Suprapubic skin (tissue), 4 donors: ENCODE results near the gene CNTN6. TPM values are rescaled to one million over a fixed set of nuclear protein-coding genes. Genes with fewer than 3 reads are reported as not detected.

Experiments
- DNase-seq, 2 donors: peaks; one replicate each; pipeline ENCODE4 v3.0.0-alpha.2; 2019; ENCODE audit warnings: low spot score in 2 of 2
- H3K27ac ChIP-seq: fragments of 200-600 bp; sonication (generic); one replicate; pipeline ENCODE4 v1.5.1; 2019
- H3K27me3 ChIP-seq: fragments of 200-600 bp; sonication (generic); one replicate; pipeline ENCODE4 v1.5.1; 2019
- H3K36me3 ChIP-seq: fragments of 200-600 bp; sonication (generic); one replicate; pipeline ENCODE4 v1.5.1; 2019
- H3K4me1 ChIP-seq: fragments of 200-600 bp; sonication (generic); one replicate; pipeline ENCODE4 v1.5.1; 2019
- H3K4me3 ChIP-seq: fragments of 200-600 bp; sonication (generic); one replicate; pipeline ENCODE4 v1.5.1; 2019; ENCODE audit warnings: mild to moderate bottlenecking
- H3K9me3 ChIP-seq: fragments of 200-600 bp; sonication (generic); one replicate; pipeline ENCODE4 v1.5.1; 2019
- EP300 ChIP-seq: sonication (generic); formaldehyde crosslinking; IDR thresholded peaks from one replicate; pipeline ENCODE4 v1.6.1; 2017; ENCODE audit warnings: antibody characterized with exemption
- POLR2A ChIP-seq, 2 donors: fragments of 450-650 bp; IDR thresholded peaks; one replicate each; pipeline ENCODE4 v1.6.1; 2017; ENCODE audit warnings: antibody characterized with exemption in 2 of 2, mild to moderate bottlenecking in 2 of 2, moderate library complexity in 2 of 2
- POLR2AphosphoS5 ChIP-seq, 3 donors: sonication (generic); formaldehyde crosslinking; IDR thresholded peaks; one replicate each; pipeline ENCODE4 v1.6.1; 2017; ENCODE audit warnings: antibody characterized with exemption in 3 of 3
- WGBS: methylation state at CpG from one replicate; pipeline ENCODE4 v1.1.5; 2018; 5-methylcytosine and 5-hydroxymethylcytosine counted together
- total RNA-seq, 4 donors: library from RNA; depleted of rRNA; stranded (reverse); fragments of >200 nt; gene quantifications; one replicate each; pipeline ENCODE4 v1.1.0, GENCODE V29; 2016
- TF ChIP-seq, protein P1 (sequence below), 2 donors: fragments of 200-600 bp in 1 of 2; fragments of 450-650 bp in 1 of 2; sonication (generic) in 1 of 2; IDR thresholded peaks; one replicate each; pipeline ENCODE4 v1.5.1; 2016 to 2019; ENCODE audit warnings: antibody characterized with exemption in 2 of 2, mild to moderate bottlenecking in 1 of 2, moderate library complexity in 1 of 2

Gene CNTN6
- total RNA-seq, 4 donors from 2014 or later, result not detected

DNA sequence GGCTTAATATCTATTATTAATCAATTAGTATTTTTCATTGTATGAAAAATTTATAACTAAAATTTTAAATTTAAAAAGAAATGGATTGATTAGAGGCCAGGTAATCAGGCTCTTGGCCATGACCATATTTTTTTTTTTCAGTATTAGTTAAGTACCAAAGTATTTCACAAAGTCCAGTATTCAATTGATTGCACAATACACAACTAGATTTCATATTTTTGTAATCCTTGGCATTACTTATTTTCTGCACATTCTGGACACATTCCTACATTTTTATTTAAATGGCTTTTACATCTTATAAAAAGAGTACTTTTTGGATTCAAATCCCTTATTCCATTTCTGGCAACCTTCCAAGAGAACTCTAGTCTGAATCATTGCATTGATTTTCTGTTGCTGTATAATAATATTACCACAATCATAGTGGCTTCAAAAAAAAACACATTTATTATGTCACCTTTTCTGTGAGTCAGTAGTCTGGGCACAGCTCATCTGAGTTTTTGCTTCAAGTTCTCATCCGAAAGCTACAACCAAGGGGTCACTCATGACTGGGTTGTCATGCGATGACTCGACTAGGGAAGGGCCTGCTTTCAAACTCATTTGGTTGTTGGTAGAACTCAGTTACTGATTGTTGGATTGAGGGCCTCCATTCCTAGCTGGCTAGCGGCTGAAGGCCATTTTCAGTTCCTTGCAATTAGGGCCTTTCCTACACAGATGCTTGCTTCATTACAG, 90.7 kb downstream of the CNTN6 start:
- Histone ChIP-seq H3K4me1 (no peaks in the 10 kb centered on the region), H3K4me3 (no peak overlapping the region), H3K36me3 (no peaks in the 10 kb centered on the region), H3K27ac (no peak overlapping the region), H3K27me3 (no peaks in the 10 kb centered on the region), H3K9me3 (no peaks in the 10 kb centered on the region)
- 73% methylated on average over 4 of the region's 4 CpGs for WGBS
- DNase-seq, result no peak
- TF ChIP-seq EP300 (no peak), POLR2AphosphoS5 (IDR thresholded peaks at IDR 0.05) (no peak), POLR2A (IDR thresholded peaks at IDR 0.05) (no peak)
- TF ChIP-seq, protein P1, sequence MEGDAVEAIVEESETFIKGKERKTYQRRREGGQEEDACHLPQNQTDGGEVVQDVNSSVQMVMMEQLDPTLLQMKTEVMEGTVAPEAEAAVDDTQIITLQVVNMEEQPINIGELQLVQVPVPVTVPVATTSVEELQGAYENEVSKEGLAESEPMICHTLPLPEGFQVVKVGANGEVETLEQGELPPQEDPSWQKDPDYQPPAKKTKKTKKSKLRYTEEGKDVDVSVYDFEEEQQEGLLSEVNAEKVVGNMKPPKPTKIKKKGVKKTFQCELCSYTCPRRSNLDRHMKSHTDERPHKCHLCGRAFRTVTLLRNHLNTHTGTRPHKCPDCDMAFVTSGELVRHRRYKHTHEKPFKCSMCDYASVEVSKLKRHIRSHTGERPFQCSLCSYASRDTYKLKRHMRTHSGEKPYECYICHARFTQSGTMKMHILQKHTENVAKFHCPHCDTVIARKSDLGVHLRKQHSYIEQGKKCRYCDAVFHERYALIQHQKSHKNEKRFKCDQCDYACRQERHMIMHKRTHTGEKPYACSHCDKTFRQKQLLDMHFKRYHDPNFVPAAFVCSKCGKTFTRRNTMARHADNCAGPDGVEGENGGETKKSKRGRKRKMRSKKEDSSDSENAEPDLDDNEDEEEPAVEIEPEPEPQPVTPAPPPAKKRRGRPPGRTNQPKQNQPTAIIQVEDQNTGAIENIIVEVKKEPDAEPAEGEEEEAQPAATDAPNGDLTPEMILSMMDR (IDR thresholded peaks at IDR 0.05), result no peak

DNA sequence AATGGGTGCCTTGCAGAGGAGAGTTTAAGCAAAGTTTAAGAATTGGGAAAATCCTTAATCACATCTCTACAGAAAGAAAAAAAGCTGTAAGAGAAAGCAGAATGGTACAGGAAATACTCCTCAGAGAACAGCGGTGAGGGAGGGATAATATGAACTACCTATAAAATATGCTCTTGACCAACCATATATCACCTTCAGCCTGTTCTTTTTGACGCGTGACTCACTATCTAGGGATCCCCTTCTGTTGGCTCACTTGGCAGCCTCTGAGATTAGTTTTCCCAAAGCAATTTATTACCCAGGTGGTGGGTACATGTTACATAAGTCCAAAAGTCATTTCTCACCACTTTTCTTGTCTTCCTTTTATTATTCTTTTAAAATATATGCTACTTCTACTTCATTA, 97.7 kb downstream of the CNTN6 start:
- H3K4me3 ChIP-seq, result no peak overlapping the region
- no peak for DNase-seq
- 35% methylated on average over 3 of the region's 3 CpGs for WGBS
- no peaks in the 10 kb centered on the region for H3K27me3 ChIP-seq
- TF ChIP-seq POLR2AphosphoS5 (IDR thresholded peaks at IDR 0.05), result no peak
- H3K27ac ChIP-seq, result no peak overlapping the region
- no peaks in the 10 kb centered on the region for H3K36me3 ChIP-seq
- H3K9me3 ChIP-seq, result no peaks in the 10 kb centered on the region
- no peaks in the 10 kb centered on the region for H3K4me1 ChIP-seq

DNA sequence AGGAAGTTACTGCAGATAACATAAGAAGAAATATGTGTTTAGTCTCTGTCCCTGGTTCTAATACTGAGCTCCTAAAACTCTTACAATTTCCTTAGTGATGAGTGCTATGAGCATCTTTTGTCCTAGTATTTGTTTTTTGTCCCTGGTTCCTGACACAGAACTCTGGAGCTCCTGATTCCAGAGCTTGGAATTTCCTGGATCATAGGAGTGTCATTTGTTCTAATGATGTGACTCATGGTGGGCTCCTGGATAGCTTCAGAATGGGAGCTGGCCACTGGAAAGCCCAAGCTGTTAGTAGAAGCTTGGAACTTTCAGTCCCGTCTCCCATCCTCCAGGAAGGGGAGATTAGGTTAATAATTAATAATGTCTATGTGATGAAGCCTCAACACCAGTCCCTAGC, 98.2 kb downstream of the CNTN6 start:
- Histone ChIP-seq H3K27ac (no peak overlapping the region), H3K36me3 (no peaks in the 10 kb centered on the region), H3K9me3 (no peaks in the 10 kb centered on the region), H3K4me3 (no peak overlapping the region), H3K4me1 (no peaks in the 10 kb centered on the region), H3K27me3 (no peaks in the 10 kb centered on the region)
- TF ChIP-seq, protein P1 (IDR thresholded peaks at IDR 0.05), result no peak
- DNase-seq, result no peak
- WGBS, result 100% methylated on average over 1 of the region's 1 CpG

DNA sequence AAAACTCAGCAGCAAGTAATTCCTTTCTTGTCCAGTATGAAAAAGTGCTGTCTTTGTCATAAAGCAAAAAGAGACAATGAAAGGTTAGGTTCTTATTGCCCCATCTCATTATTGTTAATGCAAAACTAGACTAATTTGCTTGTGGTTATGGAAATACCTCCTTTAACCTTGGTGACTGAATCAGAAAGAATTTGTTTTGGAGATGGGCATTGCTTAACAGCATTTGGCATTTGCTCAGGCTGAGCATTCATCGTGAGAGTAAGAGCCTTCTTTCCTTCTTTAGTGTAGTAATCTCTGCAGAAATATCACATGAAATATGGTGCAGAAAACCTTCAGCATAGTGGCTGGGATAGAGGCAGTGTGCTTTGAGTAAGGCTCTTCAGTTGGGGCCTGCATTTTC, 103.1 kb downstream of the CNTN6 start:
- no peaks in the 10 kb centered on the region for H3K36me3 ChIP-seq
- H3K9me3 ChIP-seq, result no peaks in the 10 kb centered on the region
- no peak overlapping the region for H3K27ac ChIP-seq
- DNase-seq, result no peak
- no peaks in the 10 kb centered on the region for H3K27me3 ChIP-seq
- TF ChIP-seq POLR2AphosphoS5 (IDR thresholded peaks at IDR 0.05) (no peak), POLR2A (IDR thresholded peaks at IDR 0.05) (no peak), EP300 (no peak)
- TF ChIP-seq, protein P1 (IDR thresholded peaks at IDR 0.05), result no peak
- WGBS, result 21% methylated on average over 1 of the region's 1 CpG
- no peaks in the 10 kb centered on the region for H3K4me1 ChIP-seq
- no peak overlapping the region for H3K4me3 ChIP-seq

DNA sequence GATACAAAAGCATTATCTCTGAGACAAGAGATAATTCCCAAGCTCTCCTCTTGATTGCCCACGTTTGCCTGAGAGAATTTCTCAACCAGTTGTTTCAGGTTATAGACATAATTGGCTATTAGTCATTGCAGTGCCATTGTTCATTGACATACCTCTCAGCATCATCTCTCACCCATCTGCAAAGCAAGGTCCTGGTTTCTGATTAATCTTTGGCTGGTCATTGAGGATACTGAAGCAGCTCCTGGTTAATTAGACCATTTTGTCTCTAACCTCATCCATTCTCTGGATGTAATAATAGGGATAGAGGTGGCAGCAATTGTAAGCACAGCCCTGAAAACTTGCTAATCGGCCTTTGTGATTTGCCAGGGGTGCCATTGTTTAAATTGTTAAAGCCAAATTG, 104.2 kb downstream of the CNTN6 start:
- 63% methylated on average over 2 of the region's 2 CpGs for WGBS
- no peak for TF ChIP-seq POLR2A (IDR thresholded peaks at IDR 0.05)
- no peak for TF ChIP-seq EP300
- TF ChIP-seq, protein P1 (IDR thresholded peaks at IDR 0.05), result no peak
- no peak for TF ChIP-seq POLR2AphosphoS5 (IDR thresholded peaks at IDR 0.05)
- Histone ChIP-seq H3K27ac (no peak overlapping the region), H3K9me3 (no peaks in the 10 kb centered on the region), H3K36me3 (no peaks in the 10 kb centered on the region), H3K4me3 (no peak overlapping the region), H3K4me1 (no peaks in the 10 kb centered on the region), H3K27me3 (no peaks in the 10 kb centered on the region)
- no peak for DNase-seq

DNA sequence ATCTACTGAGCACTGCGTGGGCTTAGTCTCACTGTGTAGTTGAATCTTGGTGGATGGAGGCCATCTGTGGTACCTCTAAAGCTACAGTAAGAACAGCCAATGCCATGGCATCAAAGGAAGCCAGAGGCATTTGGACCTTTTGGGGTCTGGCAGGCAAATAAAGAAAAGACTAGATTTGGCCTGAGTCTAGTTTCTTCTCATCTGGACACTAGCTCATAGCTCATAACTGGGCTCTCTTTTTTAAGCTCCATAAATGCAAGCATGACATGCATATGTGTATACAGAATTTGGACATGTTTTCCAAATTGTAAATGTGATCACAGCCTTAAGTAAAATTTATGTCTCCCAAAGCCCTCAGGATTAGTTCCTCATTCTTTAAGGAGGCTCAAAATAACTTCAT, 107.5 kb downstream of the CNTN6 start:
- H3K4me1 ChIP-seq, result no peaks in the 10 kb centered on the region
- whole genome bisulfite sequencing, result 78% methylated on average over 1 of the region's 1 CpG
- no peaks in the 10 kb centered on the region for H3K9me3 ChIP-seq
- no peak overlapping the region for H3K4me3 ChIP-seq
- DNase-seq, result no peak
- H3K27me3 ChIP-seq, result no peaks in the 10 kb centered on the region
- H3K27ac ChIP-seq, result no peak overlapping the region
- TF ChIP-seq POLR2A (IDR thresholded peaks at IDR 0.05), result no peak
- no peak for TF ChIP-seq POLR2AphosphoS5 (IDR thresholded peaks at IDR 0.05)
- TF ChIP-seq EP300, result no peak
- TF ChIP-seq, protein P1 (IDR thresholded peaks at IDR 0.05), result no peak
- H3K36me3 ChIP-seq, result no peaks in the 10 kb centered on the region
